Esophagus squamous epithelium (tissue), 4 donors: Measurements from ENCODE around the gene PLA2R1.

ENCODE experiments used
- POLR2A ChIP-seq, 4 donors: fragments of 450-650 bp; IDR thresholded peaks; one replicate each; pipeline ENCODE4 v1.6.1; 2017; ENCODE audit warnings: antibody characterized with exemption in 4 of 4, mild to moderate bottlenecking in 4 of 4, moderate library complexity in 3 of 4
- TF ChIP-seq, protein P1 (sequence below), 6 experiments: fragments of 450-650 bp in 4 of 6; fragments of 200-600 bp in 2 of 6; sonication (generic) in 2 of 6; IDR thresholded peaks; one replicate each; pipeline ENCODE4 v1.5.1; 2016 to 2019; ENCODE audit warnings: antibody characterized with exemption in 6 of 6, mild to moderate bottlenecking in 4 of 6, moderate library complexity in 4 of 6

DNA sequence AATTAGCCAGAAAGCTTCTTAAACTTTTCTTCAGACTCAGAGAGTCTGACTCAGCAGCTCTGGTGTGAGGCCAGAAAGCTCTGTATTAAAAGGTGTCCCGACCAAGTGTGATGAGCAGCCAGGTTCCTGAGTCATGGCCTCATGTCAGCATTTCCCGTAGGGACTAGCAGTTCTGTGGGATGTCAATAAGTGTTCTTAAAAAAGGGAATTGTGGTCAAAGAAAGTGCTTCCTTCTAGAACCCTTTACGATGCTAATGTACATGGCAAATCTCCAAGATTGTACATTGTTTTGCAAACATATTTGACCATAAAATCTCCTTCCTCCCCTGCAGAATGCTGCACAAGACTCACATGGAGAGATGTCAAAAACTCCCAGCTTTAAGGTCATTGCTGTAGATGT lies 80.1 kb downstream of the PLA2R1 start:
- TF ChIP-seq, protein P1, sequence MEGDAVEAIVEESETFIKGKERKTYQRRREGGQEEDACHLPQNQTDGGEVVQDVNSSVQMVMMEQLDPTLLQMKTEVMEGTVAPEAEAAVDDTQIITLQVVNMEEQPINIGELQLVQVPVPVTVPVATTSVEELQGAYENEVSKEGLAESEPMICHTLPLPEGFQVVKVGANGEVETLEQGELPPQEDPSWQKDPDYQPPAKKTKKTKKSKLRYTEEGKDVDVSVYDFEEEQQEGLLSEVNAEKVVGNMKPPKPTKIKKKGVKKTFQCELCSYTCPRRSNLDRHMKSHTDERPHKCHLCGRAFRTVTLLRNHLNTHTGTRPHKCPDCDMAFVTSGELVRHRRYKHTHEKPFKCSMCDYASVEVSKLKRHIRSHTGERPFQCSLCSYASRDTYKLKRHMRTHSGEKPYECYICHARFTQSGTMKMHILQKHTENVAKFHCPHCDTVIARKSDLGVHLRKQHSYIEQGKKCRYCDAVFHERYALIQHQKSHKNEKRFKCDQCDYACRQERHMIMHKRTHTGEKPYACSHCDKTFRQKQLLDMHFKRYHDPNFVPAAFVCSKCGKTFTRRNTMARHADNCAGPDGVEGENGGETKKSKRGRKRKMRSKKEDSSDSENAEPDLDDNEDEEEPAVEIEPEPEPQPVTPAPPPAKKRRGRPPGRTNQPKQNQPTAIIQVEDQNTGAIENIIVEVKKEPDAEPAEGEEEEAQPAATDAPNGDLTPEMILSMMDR (IDR thresholded peaks at IDR 0.05) = no peak
- no peak for TF ChIP-seq POLR2A (IDR thresholded peaks at IDR 0.05)
